ENCODE data around the gene DTL.

DNA sequence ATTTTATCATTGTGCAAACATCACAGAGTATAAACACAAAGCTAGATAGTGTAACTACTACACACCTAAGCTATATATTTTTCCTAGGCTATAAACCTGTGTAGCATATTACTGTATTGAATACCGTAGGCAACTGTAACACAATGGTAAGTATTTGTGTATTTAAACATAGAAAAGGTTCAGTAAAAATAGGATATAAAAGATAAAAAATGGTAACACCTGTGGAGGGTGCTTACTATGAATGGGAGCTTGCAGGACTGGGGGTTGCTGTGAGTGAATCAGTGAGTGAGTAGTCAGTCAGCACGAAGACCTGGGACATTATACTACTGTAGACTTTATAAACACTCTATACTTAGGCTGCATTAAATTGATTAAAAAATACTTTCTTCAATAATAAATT, 4.1 kb downstream of the DTL start:
- TF ChIP-seq, protein P1, sequence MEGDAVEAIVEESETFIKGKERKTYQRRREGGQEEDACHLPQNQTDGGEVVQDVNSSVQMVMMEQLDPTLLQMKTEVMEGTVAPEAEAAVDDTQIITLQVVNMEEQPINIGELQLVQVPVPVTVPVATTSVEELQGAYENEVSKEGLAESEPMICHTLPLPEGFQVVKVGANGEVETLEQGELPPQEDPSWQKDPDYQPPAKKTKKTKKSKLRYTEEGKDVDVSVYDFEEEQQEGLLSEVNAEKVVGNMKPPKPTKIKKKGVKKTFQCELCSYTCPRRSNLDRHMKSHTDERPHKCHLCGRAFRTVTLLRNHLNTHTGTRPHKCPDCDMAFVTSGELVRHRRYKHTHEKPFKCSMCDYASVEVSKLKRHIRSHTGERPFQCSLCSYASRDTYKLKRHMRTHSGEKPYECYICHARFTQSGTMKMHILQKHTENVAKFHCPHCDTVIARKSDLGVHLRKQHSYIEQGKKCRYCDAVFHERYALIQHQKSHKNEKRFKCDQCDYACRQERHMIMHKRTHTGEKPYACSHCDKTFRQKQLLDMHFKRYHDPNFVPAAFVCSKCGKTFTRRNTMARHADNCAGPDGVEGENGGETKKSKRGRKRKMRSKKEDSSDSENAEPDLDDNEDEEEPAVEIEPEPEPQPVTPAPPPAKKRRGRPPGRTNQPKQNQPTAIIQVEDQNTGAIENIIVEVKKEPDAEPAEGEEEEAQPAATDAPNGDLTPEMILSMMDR (IDR thresholded peaks at IDR 0.05): no peak
- TF ChIP-seq EZH2 (IDR thresholded peaks at IDR 0.05): no peak
